HepG2 (cell line): ENCODE results near the gene SLC18A3. TPM values are rescaled to one million over a fixed set of nuclear protein-coding genes. Genes with fewer than 3 reads are reported as not detected.

Source experiments
- ATAC-seq: fragments of 200-7000 bp; cut with Tn5 transposase; 3 replicates; pipeline ENCODE4 v1.9.1; 2020; ENCODE audit warnings: mild to moderate bottlenecking, moderate library complexity
- BruUV-seq: library from RNA; stranded (reverse); fragments of 400-500 nt; replicated peaks from 2 replicates; lab custom pipeline; 2021; lab: Mats Ljungman, UMichigan
- CTCF ChIA-PET: fragments of 300-600 bp; formaldehyde crosslinking; extraction: SDS; loops from one replicate; lab custom pipeline; 2021; ENCODE audit warnings: low total read pairs, inconsistent platforms, low intra/inter-chr PET ratio; lab: Yijun Ruan, JAX
- POLR2A ChIA-PET: fragments of 350-600 bp; sonication (Branson Sonifier 250); formaldehyde crosslinking; loops from one replicate; lab custom pipeline; 2020; ENCODE audit warnings: antibody characterized with exemption, inconsistent platforms; lab: Yijun Ruan, JAX
- DNase-seq: peaks from one replicate; pipeline ENCODE4 v3.0.0-alpha.2; 2015; ENCODE audit warnings: low spot score
- FAIRE-seq: peaks from 3 replicates; lab custom pipeline; 2011; peaks lifted over from hg19 to GRCh38; lab: Jason Lieb, UNC
- H2AFZ ChIP-seq: one replicate; pipeline ENCODE4 v1.6.1; 2011; ENCODE audit warnings: low read length, inconsistent platforms
- H3K27ac ChIP-seq: fragments of 300-600 bp; 3 replicates; pipeline ENCODE4 v1.8.0; 2011; ENCODE audit warnings: mixed run types, mild to moderate bottlenecking, mixed read lengths, low read length, inconsistent platforms; ENCODE audit not compliant: insufficient read depth; ENCODE audit errors: extremely low read length
- H3K27me3 ChIP-seq, 2 experiments: fragments of 200-600 bp in 1 of 2; 2 replicates in 1 of 2; 3 replicates in 1 of 2; pipeline versions ENCODE4 v1.6.0 to v1.8.0; 2011; ENCODE audit warnings: low read length in 2 of 2, mild to moderate bottlenecking in 2 of 2, moderate library complexity in 2 of 2, inconsistent platforms in 1 of 2; ENCODE audit not compliant: insufficient read depth in 2 of 2, control insufficient read depth in 1 of 2
- H3K36me3 ChIP-seq, 2 experiments: fragments of 200-600 bp in 1 of 2; replicated peaks in 1 of 2; 2 replicates in 1 of 2; 3 replicates in 1 of 2; pipeline versions ENCODE4 v1.5.1 to v1.8.0; 2011; ENCODE audit warnings: low read length in 2 of 2, inconsistent platforms in 1 of 2; ENCODE audit not compliant: insufficient read depth in 2 of 2, control insufficient read depth in 1 of 2
- H3K4me1 ChIP-seq: 2 replicates; pipeline ENCODE4 v1.5.1; 2012; ENCODE audit warnings: low read length, inconsistent platforms; ENCODE audit not compliant: insufficient read depth
- H3K4me2 ChIP-seq: 2 replicates; pipeline ENCODE4 v1.6.0; 2011; ENCODE audit warnings: low read depth, low read length, inconsistent platforms
- H3K4me3 ChIP-seq, 3 experiments: fragments of 200-600 bp in 1 of 3; sonication (generic), shearing (Covaris generic) in 1 of 3; replicated peaks in 1 of 3; 2 replicates each; pipeline ENCODE4 v1.5.1; 2011 to 2016; ENCODE audit warnings: low read length in 3 of 3, inconsistent platforms in 2 of 3, low read depth in 2 of 3, mild to moderate bottlenecking in 2 of 3, control low read depth in 1 of 3, mixed read lengths in 1 of 3; ENCODE audit not compliant: insufficient read depth in 1 of 3
- H3K79me2 ChIP-seq: one replicate; pipeline ENCODE4 v1.6.1; 2011; ENCODE audit warnings: low read length, inconsistent platforms; ENCODE audit not compliant: insufficient read depth
- H3K9ac ChIP-seq: 2 replicates; pipeline ENCODE4 v1.6.0; 2011; ENCODE audit warnings: mild to moderate bottlenecking, low read depth, low read length, inconsistent platforms; ENCODE audit not compliant: insufficient read depth
- H3K9me3 ChIP-seq: 2 replicates; pipeline ENCODE4 v1.5.1; 2012; ENCODE audit warnings: mild to moderate bottlenecking, low read length
- H4K20me1 ChIP-seq: 2 replicates; pipeline ENCODE4 v1.6.0; 2011; ENCODE audit warnings: inconsistent platforms, mild to moderate bottlenecking, low read length, moderate library complexity; ENCODE audit not compliant: insufficient read depth
- ATAD3A ChIP-seq: sonication (generic); formaldehyde crosslinking; IDR thresholded peaks from 2 replicates; pipeline ENCODE4 v1.4.0; 2020; ENCODE audit warnings: missing genetic modification reagents
- ATF7 ChIP-seq, 2 experiments: fragments of 450-650 bp in 1 of 2; sonication (generic) in 1 of 2; formaldehyde crosslinking in 1 of 2; IDR thresholded peaks; 2 replicates each; pipeline versions ENCODE4 v1.4.0 to v1.6.1; 2016 to 2020; ENCODE audit warnings: antibody characterized with exemption in 1 of 2, mild to moderate bottlenecking in 1 of 2, missing genetic modification reagents in 1 of 2
- FOXK1 ChIP-seq: sonication (generic); formaldehyde crosslinking; IDR thresholded peaks from 2 replicates; pipeline ENCODE4 v1.4.0; 2020; ENCODE audit warnings: low read depth, missing genetic modification reagents, borderline replicate concordance
- KLF15 ChIP-seq: sonication (generic); formaldehyde crosslinking; IDR thresholded peaks from 2 replicates; pipeline ENCODE4 v1.8.1; 2023; ENCODE audit warnings: borderline replicate concordance, mild to moderate bottlenecking, inconsistent platforms, missing genetic modification reagents, mixed read lengths
- MXI1 ChIP-seq: IDR thresholded peaks from 3 replicates; pipeline ENCODE4 v1.6.1; 2012; ENCODE audit warnings: low read depth, low read length, inconsistent platforms, borderline replicate concordance
- RBAK ChIP-seq: sonication (generic); formaldehyde crosslinking; IDR thresholded peaks from 2 replicates; pipeline ENCODE4 v1.5.1; 2020; ENCODE audit warnings: mild to moderate bottlenecking, missing genetic modification reagents
- REL ChIP-seq: sonication (generic); formaldehyde crosslinking; conservative IDR thresholded peaks from 2 replicates; pipeline ENCODE4 v1.8.0; 2022; ENCODE audit warnings: mild to moderate bottlenecking, missing genetic modification reagents, moderate library complexity
- ZFP62 ChIP-seq: sonication (generic); formaldehyde crosslinking; IDR thresholded peaks from 2 replicates; pipeline ENCODE4 v1.4.0; 2020; ENCODE audit warnings: missing genetic modification reagents
- ZNF564 ChIP-seq: sonication (generic); formaldehyde crosslinking; IDR thresholded peaks from 2 replicates; pipeline ENCODE4 v1.8.1; 2023; ENCODE audit warnings: mild to moderate bottlenecking, missing genetic modification reagents
- WGBS: methylation state at CpG from one replicate; pipeline ENCODE4 v1.1.6; 2017; ENCODE audit warnings: low lambda C conversion rate; 5-methylcytosine and 5-hydroxymethylcytosine counted together
- in situ Hi-C: cut with HindIII; loops from 2 replicates; pipeline ENCODE4 v1.10.0; 2017; ENCODE audit warnings: low pct_unique_long_range_greater_than_20kb; ENCODE audit not compliant: extremely low pct_ligation_motif_present
- intact Hi-C: fragments of 100-400 bp; cut with micrococcal nuclease; formaldehyde crosslinking; loops from one replicate; pipeline ENCODE4 v1.10.0; 2022; ENCODE audit not compliant: unreplicated experiment
- polyA plus RNA-seq, 8 experiments: library from polyadenylated mRNA; depleted of rRNA in 3 of 8; stranded (reverse) in 7 of 8; unstranded in 1 of 8; fragments of >200 nt; fragmentation: Illumina TruSeq in 4 of 8; extraction: Trizol in 4 of 8; gene quantifications; 2 replicates each; pipeline versions ENCODE4 v1.2.1 to v1.2.3, GENCODE V29; 2011 to 2016; ENCODE audit warnings: low read depth in 4 of 8, missing spikeins in 1 of 8, mixed read lengths in 1 of 8; ENCODE audit not compliant: insufficient read depth in 1 of 8
- total RNA-seq, 5 experiments: library from RNA; depleted of rRNA; stranded (reverse); fragments of >200 nt; fragmentation: Illumina TruSeq; extraction: Trizol; gene quantifications; 2 replicates each; pipeline ENCODE4 v1.2.3, GENCODE V29; 2016; ENCODE audit warnings: low read depth in 1 of 5
- TF ChIP-seq, protein P1 (sequence below), 2 experiments: IDR thresholded peaks; 2 replicates each; pipeline ENCODE4 v1.6.1; 2011 to 2012; ENCODE audit warnings: low read length in 2 of 2, borderline replicate concordance in 1 of 2, low read depth in 1 of 2, mild to moderate bottlenecking in 1 of 2, moderate library complexity in 1 of 2
- TF ChIP-seq, protein P2 (sequence below): sonication (generic); IDR thresholded peaks from 2 replicates; pipeline ENCODE4 v1.6.1; 2016; ENCODE audit warnings: low read depth, borderline replicate concordance
- TF ChIP-seq, protein P3 (sequence below): IDR thresholded peaks from 2 replicates; pipeline ENCODE4 v1.6.1; 2016; ENCODE audit warnings: mild to moderate bottlenecking, missing biosample characterization, missing genetic modification reagents
- TF ChIP-seq, protein P4 (sequence below): sonication (generic); formaldehyde crosslinking; IDR thresholded peaks from 2 replicates; pipeline ENCODE4 v1.8.0; 2022; ENCODE audit warnings: missing genetic modification reagents, mild to moderate bottlenecking, moderate library complexity, borderline replicate concordance

SLC18A3 gene
- total and polyA plus RNA-seq, 2 of the 13 experiments (the other 11 are each of a cell fraction or from before 2014, with no cell fraction given) = not detected

DNA sequence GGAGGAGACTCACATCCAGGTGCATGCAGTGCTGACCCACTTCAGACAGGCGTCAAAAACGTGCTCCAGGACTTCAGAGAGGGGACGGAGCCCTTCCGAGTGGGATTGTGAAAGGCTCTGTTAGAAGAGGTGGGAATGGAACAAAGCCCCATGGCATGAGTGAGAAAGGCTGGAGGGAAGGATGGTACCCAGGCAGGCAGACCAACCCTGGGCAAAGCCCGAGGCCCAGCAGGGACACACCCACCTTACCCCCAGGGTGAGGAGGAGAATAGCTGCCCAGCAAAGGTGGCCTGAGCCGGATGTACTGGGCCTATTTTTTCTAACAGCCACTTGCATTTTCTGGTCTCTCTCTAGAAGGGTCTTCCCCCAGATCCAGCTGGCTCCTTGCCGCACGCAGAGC, 18.5 kb downstream of the SLC18A3 start:
- no peak for ATAC-seq
- H4K20me1 ChIP-seq = no peaks in the 10 kb centered on the region
- no peak overlapping the region for H3K27ac ChIP-seq
- TF ChIP-seq REL (CRISPR knock-in tag) (no peak), RBAK (CRISPR knock-in tag) (no peak), ZFP62 (CRISPR knock-in tag) (no peak), ATF7 (IDR thresholded peaks at IDR 0.05) (no peak), ATF7 (CRISPR knock-in tag; IDR thresholded peaks at IDR 0.05) (no peak), MXI1 (no peak), ZNF564 (no peak), KLF15 (CRISPR knock-in tag) (no peak), ATAD3A (CRISPR knock-in tag) (no peak), FOXK1 (CRISPR knock-in tag) (no peak)
- TF ChIP-seq, protein P1, sequence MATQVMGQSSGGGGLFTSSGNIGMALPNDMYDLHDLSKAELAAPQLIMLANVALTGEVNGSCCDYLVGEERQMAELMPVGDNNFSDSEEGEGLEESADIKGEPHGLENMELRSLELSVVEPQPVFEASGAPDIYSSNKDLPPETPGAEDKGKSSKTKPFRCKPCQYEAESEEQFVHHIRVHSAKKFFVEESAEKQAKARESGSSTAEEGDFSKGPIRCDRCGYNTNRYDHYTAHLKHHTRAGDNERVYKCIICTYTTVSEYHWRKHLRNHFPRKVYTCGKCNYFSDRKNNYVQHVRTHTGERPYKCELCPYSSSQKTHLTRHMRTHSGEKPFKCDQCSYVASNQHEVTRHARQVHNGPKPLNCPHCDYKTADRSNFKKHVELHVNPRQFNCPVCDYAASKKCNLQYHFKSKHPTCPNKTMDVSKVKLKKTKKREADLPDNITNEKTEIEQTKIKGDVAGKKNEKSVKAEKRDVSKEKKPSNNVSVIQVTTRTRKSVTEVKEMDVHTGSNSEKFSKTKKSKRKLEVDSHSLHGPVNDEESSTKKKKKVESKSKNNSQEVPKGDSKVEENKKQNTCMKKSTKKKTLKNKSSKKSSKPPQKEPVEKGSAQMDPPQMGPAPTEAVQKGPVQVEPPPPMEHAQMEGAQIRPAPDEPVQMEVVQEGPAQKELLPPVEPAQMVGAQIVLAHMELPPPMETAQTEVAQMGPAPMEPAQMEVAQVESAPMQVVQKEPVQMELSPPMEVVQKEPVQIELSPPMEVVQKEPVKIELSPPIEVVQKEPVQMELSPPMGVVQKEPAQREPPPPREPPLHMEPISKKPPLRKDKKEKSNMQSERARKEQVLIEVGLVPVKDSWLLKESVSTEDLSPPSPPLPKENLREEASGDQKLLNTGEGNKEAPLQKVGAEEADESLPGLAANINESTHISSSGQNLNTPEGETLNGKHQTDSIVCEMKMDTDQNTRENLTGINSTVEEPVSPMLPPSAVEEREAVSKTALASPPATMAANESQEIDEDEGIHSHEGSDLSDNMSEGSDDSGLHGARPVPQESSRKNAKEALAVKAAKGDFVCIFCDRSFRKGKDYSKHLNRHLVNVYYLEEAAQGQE (IDR thresholded peaks at IDR 0.05; ENCODE audit: borderline replicate concordance in 1 of 2, low read depth in 1 of 2, low read length in 2 of 2) = no peak
- TF ChIP-seq, protein P2, sequence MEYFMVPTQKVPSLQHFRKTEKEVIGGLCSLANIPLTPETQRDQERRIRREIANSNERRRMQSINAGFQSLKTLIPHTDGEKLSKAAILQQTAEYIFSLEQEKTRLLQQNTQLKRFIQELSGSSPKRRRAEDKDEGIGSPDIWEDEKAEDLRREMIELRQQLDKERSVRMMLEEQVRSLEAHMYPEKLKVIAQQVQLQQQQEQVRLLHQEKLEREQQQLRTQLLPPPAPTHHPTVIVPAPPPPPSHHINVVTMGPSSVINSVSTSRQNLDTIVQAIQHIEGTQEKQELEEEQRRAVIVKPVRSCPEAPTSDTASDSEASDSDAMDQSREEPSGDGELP = no peak
- TF ChIP-seq, protein P3, sequence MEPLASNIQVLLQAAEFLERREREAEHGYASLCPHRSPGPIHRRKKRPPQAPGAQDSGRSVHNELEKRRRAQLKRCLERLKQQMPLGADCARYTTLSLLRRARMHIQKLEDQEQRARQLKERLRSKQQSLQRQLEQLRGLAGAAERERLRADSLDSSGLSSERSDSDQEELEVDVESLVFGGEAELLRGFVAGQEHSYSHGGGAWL (CRISPR knock-in tag) = no peak
- TF ChIP-seq, protein P4, sequence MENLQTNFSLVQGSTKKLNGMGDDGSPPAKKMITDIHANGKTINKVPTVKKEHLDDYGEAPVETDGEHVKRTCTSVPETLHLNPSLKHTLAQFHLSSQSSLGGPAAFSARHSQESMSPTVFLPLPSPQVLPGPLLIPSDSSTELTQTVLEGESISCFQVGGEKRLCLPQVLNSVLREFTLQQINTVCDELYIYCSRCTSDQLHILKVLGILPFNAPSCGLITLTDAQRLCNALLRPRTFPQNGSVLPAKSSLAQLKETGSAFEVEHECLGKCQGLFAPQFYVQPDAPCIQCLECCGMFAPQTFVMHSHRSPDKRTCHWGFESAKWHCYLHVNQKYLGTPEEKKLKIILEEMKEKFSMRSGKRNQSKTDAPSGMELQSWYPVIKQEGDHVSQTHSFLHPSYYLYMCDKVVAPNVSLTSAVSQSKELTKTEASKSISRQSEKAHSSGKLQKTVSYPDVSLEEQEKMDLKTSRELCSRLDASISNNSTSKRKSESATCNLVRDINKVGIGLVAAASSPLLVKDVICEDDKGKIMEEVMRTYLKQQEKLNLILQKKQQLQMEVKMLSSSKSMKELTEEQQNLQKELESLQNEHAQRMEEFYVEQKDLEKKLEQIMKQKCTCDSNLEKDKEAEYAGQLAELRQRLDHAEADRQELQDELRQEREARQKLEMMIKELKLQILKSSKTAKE = no peak
- no peaks in the 10 kb centered on the region for H3K79me2 ChIP-seq
- no TSS peak for BruUV-seq
- no peak overlapping the region for H2AFZ ChIP-seq
- ChIA-PET CTCF (no interaction called here), POLR2A (no interaction called here)
- FAIRE-seq = no peak
- peaks cover 1 to 25% of the 10 kb centered on the region in 2 experiments; a peak in 3 of 5 replicates for H3K27me3 ChIP-seq
- intact Hi-C loops (no loop called here), in situ Hi-C loops (no loop called here)
- no peaks in the 10 kb centered on the region for H3K4me1 ChIP-seq
- 58% methylated on average over 7 of the region's 8 CpGs for WGBS
- no peaks in the 10 kb centered on the region for H3K36me3 ChIP-seq
- H3K4me2 ChIP-seq = no peak overlapping the region
- no peak overlapping the region for H3K9ac ChIP-seq
- no peaks in the 10 kb centered on the region for H3K9me3 ChIP-seq
- H3K4me3 ChIP-seq = no peak overlapping the region
- no peak for DNase-seq
